HG03066 (cell line): ENCODE data around the gene KRTAP5-1.
"Not testable (repeated sequence)": the region's sequence is repeated elsewhere in the genome, so short reads cannot be mapped to it uniquely, and the experiment has no call there.

ENCODE experiments used
- ATAC-seq: cut with Tn5 transposase; IDR thresholded peaks from one replicate; pipeline ENCODE4 v1.9.1; 2021; ENCODE audit warnings: low read depth; ENCODE audit not compliant: unreplicated experiment

The KRTAP5-1 gene, protein sequence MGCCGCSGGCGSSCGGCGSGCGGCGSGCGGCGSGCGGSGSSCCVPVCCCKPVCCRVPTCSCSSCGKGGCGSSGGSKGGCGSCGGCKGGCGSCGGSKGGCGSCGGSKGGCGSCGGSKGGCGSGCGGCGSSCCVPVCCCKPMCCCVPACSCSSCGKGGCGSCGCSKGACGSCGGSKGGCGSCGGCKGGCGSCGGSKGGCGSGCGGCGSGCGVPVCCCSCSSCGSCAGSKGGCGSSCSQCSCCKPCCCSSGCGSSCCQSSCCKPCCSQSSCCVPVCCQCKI

DNA sequence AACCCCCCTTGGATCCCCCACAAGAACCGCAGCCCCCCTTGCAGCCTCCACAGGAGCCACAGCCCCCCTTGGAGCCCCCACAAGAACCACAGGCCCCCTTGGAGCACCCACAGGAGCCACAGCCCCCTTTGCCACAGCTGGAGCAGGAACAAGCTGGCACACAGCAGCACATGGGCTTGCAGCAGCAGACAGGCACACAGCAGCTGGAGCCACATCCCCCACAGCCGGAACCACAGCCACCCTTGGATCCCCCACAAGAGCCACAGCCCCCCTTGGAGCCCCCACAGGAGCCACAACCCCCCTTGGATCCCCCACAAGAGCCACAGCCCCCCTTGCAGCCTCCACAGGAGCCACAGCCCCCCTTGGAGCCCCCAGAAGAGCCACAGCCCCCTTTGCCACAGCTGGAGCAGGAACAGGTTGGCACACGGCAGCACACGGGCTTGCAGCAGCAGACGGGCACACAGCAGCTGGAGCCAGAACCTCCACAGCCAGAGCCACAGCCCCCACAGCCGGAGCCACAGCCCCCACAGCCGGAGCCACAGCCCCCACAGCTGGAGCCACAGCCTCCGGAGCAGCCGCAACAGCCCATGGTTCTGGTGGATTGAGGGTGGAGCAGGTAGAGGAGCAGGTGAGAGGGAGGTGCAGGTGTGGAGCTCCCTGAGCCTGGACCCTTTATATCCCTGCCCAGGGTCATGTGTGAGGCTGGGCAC, at the start of gene KRTAP5-1:
TSS of gene KRTAP5-1 (minus strand) at position 623 of the 710 bp plus-strand sequence. CDS start at position 589, 34 bp downstream.
- ATAC-seq, result not testable (repeated sequence)

DNA sequence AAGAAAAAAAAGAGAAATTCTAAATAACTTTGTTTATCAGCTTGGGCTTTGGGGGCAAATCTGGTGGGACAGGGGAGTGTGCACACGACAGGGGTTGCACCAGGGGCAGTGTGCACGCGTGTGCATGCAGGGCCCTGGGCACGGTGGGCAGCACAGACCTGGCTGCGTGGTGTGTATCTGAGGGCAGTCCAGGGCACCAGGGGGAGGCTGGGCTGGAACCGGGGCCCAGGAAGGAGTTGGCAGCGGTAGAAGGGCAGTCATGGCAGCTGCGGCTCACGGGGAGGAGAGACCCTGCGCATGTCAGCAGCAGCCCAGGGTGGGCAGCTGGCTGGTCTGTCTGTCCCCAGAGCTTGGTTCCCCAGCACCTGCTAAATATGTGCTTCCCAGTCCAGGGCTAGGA, 48.8 kb upstream of the KRTAP5-1 start:
- ATAC-seq, result no peak

DNA sequence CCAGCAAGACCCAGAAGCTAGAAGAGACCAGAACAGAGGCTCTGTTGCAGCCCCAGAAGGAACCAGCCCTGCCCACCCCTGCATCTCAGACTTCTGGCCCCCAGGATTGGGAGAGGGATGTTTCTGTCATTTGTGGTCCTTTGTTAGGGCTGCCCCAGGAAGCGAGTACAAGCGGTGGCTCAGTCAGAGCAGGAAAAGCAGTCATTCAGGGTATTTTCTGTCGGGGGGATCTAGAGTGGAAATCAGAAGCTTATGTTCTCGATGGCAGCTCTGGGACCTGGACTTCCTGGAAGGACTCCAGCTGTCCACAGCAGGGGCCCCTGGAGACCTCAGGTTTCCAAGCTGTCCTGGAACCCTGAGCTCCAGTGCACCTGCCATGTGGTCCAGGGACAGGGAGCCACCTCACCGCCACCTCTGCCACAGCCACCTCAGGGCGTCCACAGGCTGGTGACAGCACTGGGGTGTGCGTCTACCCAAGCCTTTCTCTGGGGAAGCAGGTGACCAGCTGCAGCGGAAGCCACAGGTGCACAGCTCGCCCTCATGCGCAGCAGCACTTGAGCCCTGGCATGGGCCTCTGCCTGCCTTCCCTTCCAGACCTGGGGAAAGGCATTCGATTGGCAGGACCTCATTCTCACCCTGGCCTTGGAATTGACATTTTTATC, 47.1 kb upstream of the KRTAP5-1 start:
- ATAC-seq, result no peak

DNA sequence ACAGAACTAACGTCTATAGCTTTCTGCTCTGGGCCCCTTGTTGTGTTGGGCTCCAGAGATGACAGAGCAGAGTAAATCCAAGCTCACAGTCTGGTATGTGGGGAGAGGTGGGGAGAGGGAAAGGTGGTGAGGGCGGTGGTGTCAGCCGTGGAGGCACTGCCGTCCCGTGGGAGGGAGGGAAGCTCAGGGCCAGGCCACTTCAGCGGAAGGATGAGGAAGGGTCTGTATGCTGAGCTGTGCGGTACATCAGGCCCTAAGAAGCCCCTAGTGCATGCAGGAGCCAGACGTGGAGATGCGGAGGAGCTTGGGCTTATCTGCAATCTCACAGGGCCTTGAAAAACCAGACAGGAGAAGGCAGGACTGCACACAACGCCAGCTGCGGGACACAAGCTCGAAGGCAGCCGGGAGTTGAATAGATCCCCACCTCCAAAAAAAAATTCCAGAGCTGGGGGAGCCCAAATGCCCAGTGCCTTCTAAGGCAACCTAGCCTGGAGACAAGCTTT, 46.0 kb upstream of the KRTAP5-1 start:
- ATAC-seq, result no peak

DNA sequence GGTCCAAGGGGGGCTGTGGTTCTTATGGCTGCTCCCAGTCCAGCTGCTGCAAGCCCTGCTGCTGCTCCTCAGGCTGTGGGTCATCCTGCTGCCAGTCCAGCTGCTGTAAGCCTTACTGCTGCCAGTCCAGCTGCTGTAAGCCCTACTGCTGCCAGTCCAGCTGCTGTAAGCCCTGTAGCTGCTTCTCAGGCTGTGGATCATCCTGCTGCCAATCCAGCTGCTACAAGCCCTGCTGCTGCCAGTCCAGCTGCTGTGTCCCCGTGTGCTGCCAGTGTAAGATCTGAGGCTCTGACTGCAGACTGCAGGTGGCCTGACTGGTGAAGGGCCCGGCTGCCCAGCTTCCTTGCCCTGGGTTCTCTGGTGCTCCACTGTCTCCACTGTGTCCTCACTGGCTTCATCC, 45.2 kb upstream of the KRTAP5-1 start:
- no peak for ATAC-seq

GRCh38 chr11:1629326-1630185, 44.5 kb upstream of the KRTAP5-1 start, which contains the start of gene KRTAP5-5:
Gene KRTAP5-5 (plus strand): TSS chr11:1629775. CDS start chr11:1629841, 66 bp downstream.
- ATAC-seq, result no peak

GRCh38 chr11:1628506-1629325, 43.6 kb upstream of the KRTAP5-1 start:
- no peak for ATAC-seq

- no peak for ATAC-seq
Observed at GRCh38 chr11:1625541-1625940, 40.5 kb upstream of the KRTAP5-1 start.

GRCh38 chr11:1624621-1625020, 39.5 kb upstream of the KRTAP5-1 start:
- ATAC-seq, result no peak

DNA sequence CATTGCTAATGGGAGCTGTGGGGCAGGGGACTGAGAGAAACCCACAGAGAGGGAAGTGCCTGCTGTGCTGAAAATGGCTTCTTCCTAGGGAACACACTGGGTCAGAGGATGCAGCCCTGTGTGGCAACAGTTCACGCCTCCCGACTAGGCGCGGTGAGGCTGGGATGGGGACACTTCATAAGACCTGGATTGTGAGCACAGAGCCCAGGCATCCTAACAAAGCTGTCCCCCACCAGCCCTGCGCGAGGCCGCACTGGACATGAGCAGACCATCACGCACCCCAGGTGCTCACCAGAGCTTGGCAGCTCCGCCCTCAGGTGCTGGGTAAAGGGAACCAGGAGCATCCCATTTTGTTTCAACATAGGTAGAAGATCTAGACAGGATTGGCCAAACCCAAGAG, 38.6 kb upstream of the KRTAP5-1 start:
- ATAC-seq, result no peak

- ATAC-seq, result no peak
Observed at GRCh38 chr11:1622086-1622485, 37.0 kb upstream of the KRTAP5-1 start, which contains the start of gene KRTAP5-4. Gene KRTAP5-4 (minus strand): TSS chr11:1622138. CDS start chr11:1622093, 45 bp downstream.

DNA sequence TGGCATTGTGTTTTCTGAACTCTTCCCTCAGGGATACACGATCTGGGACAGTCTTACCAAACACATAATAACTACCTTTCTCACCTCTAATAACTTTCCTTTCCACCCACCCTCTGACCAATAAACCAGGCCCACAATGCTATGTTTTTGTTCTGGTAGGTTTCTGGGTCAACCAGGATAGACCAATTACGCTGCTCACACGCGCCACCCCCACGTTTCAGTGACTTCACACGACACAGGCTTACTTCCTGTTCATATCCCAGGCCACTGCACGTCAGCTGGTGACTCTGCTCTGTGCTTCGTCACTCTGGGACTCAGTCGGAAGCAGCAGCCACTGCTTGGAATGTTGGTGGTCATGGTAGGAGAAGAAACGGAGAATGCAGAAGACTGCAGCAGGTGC, 34.4 kb upstream of the KRTAP5-1 start:
- ATAC-seq, result no peak

- ATAC-seq, result no peak
Observed at GRCh38 chr11:1618231-1618630, 33.1 kb upstream of the KRTAP5-1 start.

DNA sequence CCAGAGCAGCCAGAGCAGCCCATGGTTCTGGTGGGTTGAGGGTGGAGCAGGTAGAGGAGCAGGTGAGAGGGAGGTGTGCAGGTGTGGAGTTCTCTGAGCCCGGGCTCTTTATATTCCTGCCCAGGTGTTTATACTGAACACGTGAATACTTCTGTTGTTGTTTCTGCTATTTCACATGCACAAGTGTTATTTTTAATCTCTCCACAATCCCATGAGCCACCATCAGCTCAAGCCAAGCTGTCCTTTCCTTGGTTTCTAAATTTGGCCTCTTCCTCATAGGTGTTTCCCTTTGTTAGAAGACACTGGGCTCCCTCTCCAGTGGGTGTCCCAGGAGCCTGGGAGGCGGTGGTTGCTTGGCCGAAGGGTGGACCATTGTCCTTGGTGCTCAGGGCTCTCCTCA, 23.3 kb upstream of the KRTAP5-1 start, which contains the start of gene KRTAP5-3:
TSS of gene KRTAP5-3 (minus strand) at position 101 of the 400 bp plus-strand sequence. CDS start at position 23, 78 bp downstream.
- no peak for ATAC-seq

DNA sequence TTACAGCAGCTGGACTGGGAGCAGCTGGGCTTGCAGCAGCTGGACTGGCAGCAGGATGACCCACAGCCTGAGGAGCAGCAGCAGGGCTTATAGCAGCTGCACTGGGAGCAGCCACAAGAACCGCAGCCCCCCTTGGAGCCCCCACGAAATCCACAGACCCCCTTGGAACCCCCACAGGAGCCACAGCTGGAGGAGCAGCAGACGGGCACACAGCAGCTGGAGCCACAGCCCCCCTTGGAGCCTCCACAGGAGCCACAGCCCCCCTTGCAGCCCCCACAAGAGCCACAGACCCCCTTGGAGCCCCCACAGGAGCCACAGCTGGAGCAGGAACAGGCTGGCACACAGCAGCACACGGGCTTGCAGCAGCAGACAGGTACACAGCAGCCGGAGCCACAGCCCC, 22.8 kb upstream of the KRTAP5-1 start:
- not testable (repeated sequence) for ATAC-seq

DNA sequence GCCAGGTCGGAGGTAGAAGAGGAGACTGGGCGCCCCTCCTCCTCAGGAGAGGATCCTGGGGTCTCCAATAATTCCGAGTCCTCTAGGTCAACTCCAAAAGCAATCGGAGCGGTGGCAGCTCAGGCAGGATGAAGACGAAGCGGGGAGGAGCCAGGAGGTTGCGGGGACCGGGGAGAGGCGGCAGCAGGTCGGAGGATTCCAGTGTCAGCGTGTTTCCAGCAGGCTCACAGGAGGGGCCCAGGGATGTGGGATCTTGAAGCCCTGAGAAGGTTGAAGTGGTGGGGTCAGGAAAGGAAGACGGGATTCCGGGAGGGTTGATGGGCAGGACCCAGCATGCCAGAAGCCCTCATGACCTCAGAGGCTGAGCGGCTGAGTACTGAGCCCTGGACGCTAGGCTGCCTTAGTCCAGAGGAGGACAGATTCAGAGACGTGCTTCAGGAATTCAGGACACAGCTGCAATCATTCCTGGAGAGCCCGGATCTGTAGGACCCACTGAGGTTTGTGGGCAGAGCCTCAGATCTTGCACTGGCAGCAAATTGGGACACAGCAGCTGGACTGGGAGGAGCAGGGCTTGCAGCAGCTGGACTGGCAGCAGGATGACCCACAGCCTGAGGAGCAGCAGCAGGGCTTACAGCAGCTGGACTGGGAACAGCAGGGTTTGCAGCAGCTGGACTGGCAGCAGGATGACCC, 22.2 kb upstream of the KRTAP5-1 start:
- ATAC-seq, result not testable (repeated sequence)

DNA sequence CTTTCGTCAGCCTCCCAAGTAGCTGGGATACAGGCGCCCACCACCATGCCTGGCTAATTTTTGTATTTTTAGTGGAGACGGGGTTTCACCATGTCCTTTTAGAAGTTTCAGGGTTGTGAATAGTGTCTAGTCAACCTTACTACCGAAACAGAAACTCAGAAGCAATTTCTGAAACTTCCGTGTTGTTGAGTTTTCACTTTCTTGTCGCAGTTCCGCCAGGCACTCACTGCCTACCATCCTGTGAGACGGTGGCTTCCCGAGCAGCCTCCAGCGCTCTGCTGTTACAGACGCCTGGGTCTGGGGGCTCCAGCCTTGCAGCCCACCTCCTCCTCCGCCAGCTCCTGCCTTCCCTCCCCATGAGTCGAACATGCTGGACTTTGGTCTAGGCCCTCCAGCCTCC, 20.8 kb upstream of the KRTAP5-1 start:
- ATAC-seq, result peak; percentile 90

DNA sequence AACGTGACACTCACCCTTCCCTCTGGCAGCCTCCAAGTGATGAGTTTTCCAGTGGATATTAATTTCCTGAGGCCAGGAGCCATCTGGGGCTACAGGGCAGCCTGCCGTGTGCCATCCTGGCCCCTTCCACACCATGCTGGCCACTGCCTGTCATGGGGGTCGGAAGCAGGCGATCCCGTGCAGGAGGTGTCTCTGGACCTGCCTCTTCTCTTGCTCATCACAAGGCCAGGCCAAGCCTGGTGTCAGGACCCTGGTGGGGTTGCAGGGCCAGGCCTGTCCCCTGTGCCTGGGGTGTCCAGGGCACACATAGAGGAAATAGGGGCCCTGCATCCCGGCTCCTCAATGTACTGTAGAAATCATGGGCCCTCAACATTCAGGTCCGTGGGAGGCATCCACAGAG, 19.6 kb upstream of the KRTAP5-1 start:
- no peak for ATAC-seq

- ATAC-seq, result no peak
Observed at GRCh38 chr11:1604181-1604580, 19.1 kb upstream of the KRTAP5-1 start.
